ENCODE measurements around the gene LIN54.

LIN54 gene

GRCh38 chr4:82890528-82890900 is 120.1 kb downstream of the LIN54 start:
- DNase-seq = no peak

GRCh38 chr4:82889287-82889686 is 121.3 kb downstream of the LIN54 start:
- DNase-seq = no peak

- DNase-seq = no peak
These were observed 124.3 kb downstream of the LIN54 start for GRCh38 chr4:82886147-82886942.

DNA sequence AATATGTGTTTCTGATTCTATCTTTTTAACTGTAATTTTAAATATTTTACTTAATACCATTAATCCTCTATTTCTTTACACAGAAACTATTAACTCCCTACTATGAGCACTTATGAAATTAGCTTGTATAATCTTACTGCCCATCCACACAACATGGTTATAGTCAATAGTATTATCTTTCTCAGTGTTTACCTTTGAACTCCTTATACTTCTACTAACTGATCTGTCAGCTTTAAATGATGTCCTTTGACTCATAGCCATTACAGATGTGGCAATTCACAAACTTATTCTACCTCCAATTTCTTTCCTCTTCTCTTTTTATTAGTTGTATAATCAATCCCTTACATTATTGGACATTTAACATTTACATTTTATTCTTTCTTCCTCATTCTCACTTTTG is 125.2 kb downstream of the LIN54 start:
- DNase-seq = no peak

Measured in stimulated activated CD4-positive, alpha-beta T cell treated with anti-CD3 and anti-CD28 coated beads, Interleukin-4, amount 100 ng/mL, for 24 hours (primary cell).